Measurements from ENCODE around the gene BRAT1. TPM values are rescaled to one million over a fixed set of nuclear protein-coding genes. Genes with fewer than 3 reads are reported as not detected.

BRAT1 gene
- 31.6 and 33.6 TPM in 2 replicates for total RNA-seq

DNA sequence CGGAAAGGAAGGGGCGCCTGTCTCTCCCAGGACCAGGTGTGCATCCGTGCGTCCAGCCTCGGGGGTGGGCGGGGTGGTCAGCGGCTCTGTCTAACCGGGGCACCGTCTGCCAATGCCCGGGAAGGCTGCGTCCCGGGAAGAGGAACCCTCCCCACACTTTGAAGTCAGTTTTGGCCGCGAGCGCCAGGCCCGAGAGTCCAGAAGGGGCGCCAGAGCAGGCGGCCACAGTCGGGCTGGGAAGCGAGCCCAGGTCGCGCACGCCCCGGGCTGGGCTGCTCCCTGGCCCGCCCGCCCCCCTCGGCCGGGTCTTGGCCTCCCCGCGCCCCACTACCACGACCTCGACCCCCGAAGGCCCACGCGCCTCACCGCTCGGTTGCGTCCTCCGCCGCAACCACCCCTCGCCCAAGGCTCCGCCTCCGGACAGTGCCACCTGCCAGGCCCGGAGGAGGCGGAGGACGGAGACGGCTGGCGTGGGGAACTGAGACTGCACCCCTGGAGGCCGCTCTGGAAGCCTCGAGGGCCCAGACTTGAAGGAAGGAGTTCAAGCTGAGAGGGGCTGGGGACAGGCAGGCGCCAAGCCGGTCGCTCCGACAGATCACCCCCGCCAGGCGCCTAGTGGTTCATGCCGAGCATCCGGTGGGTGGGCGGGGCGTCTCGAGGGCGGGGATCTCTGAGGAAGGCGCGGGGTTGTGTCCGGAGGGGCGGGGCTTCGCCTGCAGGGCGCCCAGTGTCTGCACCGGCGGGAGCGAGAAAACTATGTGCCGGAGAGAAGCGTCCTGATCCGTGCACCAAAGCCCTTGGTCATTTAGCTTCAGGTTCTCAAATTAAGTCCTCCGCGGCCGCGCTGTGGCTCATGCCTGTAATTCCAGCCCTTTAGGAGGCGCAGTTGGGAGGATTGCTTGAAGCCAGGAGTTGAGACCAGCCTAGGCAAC, at the start of gene BRAT1:
TSS of gene BRAT1 (minus strand) at position 404 of the 932 bp plus-strand sequence. CDS start 1,093 bp downstream, outside the sequence.

DNA sequence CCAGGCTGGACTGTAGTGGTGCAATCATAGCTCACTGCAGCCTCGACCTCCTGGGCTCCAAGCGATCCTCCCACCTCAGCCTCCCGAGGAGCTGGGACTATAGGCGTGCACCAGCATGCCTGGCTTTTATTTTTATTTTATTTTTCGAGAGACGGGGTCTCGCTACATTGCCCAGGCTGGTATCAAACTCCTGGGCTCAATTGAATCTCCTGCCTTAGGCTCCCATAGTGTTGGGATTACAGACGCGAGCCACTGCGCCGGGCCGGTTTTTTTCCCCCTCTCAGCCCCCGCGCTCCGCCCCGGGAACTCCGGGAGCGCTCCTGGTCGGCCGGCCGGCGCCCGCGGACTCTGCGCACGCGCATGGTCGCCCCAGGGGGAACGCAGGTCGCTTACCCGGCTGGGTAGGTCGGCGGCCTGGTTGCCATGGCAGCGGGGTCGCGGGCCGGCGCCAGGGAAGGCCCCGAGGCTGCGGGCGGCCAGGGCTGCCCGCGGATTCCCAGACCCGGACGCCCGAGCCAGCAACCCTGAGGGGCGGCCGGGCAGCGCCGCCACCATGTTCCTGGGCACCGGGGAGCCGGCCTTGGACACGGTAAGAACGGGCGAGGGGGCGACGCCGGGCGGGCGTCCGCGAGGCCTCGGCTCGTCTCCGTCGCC, 3.4 kb upstream of the BRAT1 start, which contains the start of gene IQCE:
TSS of gene IQCE (plus strand) at position 351 of the 654 bp plus-strand sequence. CDS start at position 554, 203 bp downstream.

DNA sequence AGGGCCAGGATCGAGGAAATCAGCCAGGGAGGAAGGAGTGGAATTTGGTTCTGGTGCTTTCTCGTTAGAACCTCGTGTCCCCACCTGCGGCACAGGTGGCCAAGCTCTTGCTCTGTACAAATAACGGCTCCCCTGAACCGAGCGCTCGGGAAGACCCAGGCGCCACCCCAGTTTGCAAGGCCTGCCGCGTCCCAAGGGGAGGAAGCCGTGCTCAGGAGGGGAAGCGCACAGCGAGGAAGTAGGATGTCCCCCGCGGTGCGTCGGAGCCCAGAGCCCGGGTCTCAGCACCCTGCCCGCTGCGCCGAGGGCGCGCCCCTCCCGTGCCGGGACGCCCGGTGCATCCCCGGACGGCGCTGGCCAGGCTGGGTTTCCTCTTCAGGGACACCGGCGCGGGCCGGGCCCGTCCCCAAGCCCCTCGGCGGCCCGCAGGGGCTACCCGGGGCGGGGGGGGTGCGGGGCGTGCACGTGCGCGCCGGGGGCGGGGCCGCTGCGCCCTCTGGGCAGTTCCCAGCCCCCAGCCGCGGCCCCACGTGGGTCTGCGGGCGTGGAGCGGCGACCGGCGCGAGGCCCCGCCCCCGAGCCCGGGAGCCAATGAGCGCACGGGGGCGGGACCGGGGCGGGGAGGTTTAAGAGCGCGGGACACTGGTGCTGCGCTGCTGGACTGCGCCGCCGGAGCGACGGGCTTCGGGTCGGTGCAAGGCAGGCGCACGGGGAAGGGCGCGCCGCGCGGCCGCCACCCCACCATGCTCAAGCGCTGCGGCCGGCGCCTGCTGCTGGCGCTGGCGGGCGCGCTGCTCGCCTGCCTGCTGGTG, 36.0 kb downstream of the BRAT1 start, which contains the start of gene LFNG:
TSS of gene LFNG (plus strand) at position 656 of the 812 bp plus-strand sequence. CDS start at position 744, 88 bp downstream.

Other genes starting within 250 kb of the BRAT1 start
- gene SNX8, start 241.1 kb downstream of the BRAT1 start, total RNA-seq = 32.1 and 45.9 TPM in 2 replicates
- gene EIF3B, start 200.7 kb downstream of the BRAT1 start, total RNA-seq = 83.0 and 133 TPM in 2 replicates
- 9.3 and 21.6 TPM in 2 replicates for gene CHST12, start 151.9 kb downstream of the BRAT1 start, total RNA-seq
- gene GRIFIN, start 79.1 kb downstream of the BRAT1 start, total RNA-seq = not detected in 2 replicates
- gene LFNG, start 35.8 kb downstream of the BRAT1 start, total RNA-seq = 0.24 and 4.9 TPM in 2 replicates
- 6.7 and 11.5 TPM in 2 replicates for gene IQCE, start 3.5 kb upstream of the BRAT1 start, total RNA-seq
- 62.3 and 92.6 TPM in 2 replicates for gene TTYH3, start 76.5 kb upstream of the BRAT1 start, total RNA-seq
- under 0.01 and 0.78 TPM in 2 replicates for gene AMZ1, start 132.7 kb upstream of the BRAT1 start, total RNA-seq